Gastrocnemius medialis (tissue), 4 donors: ENCODE data around the gene CSH2. TPM values are rescaled to one million over a fixed set of nuclear protein-coding genes. Genes with fewer than 3 reads are reported as not detected.
"Not testable (repeated sequence)": the region's sequence is repeated elsewhere in the genome, so short reads cannot be mapped to it uniquely, and the experiment has no call there.

Source experiments
- ATAC-seq, 2 donors: fragments of 150-250 bp; one replicate each; pipeline ENCODE4 v1.9.1; 2016
- DNase-seq, 2 donors: peaks; one replicate each; pipeline ENCODE4 v3.0.0-alpha.2; 2019
- H3K27ac ChIP-seq, 4 donors: fragments of 200-600 bp; sonication (generic); 1 replicate in 1 of 4; 2 replicates in 3 of 4; pipeline ENCODE4 v1.5.1; 2016 to 2018; ENCODE audit warnings: mild to moderate bottlenecking in 2 of 4, moderate library complexity in 1 of 4
- H3K27me3 ChIP-seq, 3 donors: fragments of 200-600 bp; sonication (generic) in 2 of 3; 1 replicate in 1 of 3; 2 replicates in 2 of 3; pipeline versions ENCODE4 v1.5.1 to v1.6.0; 2016 to 2019; ENCODE audit warnings: mild to moderate bottlenecking in 1 of 3, moderate library complexity in 1 of 3
- H3K36me3 ChIP-seq, 2 donors: fragments of 200-600 bp; sonication (generic) in 1 of 2; one replicate each; pipeline ENCODE4 v1.5.1; 2017 to 2018
- H3K4me1 ChIP-seq, 2 donors: fragments of 200-600 bp; sonication (generic) in 1 of 2; one replicate each; pipeline ENCODE4 v1.5.1; 2016 to 2017; ENCODE audit warnings: mild to moderate bottlenecking in 2 of 2
- H3K4me3 ChIP-seq, 4 donors: fragments of 200-600 bp; sonication (generic) in 3 of 4; 1 replicate in 1 of 4; 2 replicates in 3 of 4; pipeline ENCODE4 v1.5.1; 2016 to 2019; ENCODE audit warnings: mild to moderate bottlenecking in 2 of 4
- H3K9me3 ChIP-seq, 3 donors: fragments of 200-600 bp; sonication (generic) in 2 of 3; 1 replicate in 1 of 3; 2 replicates in 2 of 3; pipeline ENCODE4 v1.5.1; 2016 to 2019
- CTCF ChIP-seq, 5 experiments: fragments of 450-650 bp in 3 of 5; fragments of 200-600 bp in 2 of 5; sonication (generic) in 2 of 5; IDR thresholded peaks in 4 of 5; conservative IDR thresholded peaks in 1 of 5; 1 replicate in 4 of 5; 2 replicates in 1 of 5; pipeline ENCODE4 v1.5.1; 2016 to 2019; ENCODE audit warnings: antibody characterized with exemption in 5 of 5, mild to moderate bottlenecking in 3 of 5, moderate library complexity in 3 of 5
- POLR2A ChIP-seq, 2 donors: fragments of 450-650 bp; IDR thresholded peaks; one replicate each; pipeline ENCODE4 v1.6.1; 2017; ENCODE audit warnings: antibody characterized with exemption in 2 of 2, mild to moderate bottlenecking in 2 of 2, moderate library complexity in 2 of 2
- in situ Hi-C, 4 donors: fragments of 200-750 bp; cut with MboI; loops; one replicate each; pipeline versions ENCODE4 v1.15.0 to v1.8.0; 2017; ENCODE audit warnings: low sequenced_read_pairs in 4 of 4
- intact Hi-C: fragments of 100-400 bp; cut with DNase I; formaldehyde crosslinking; loops from one replicate; pipeline ENCODE4 v1.15.1; 2023; ENCODE audit warnings: low total_unique reads
- total RNA-seq, 4 donors: library from RNA; depleted of rRNA; stranded (reverse); fragments of >200 nt; gene quantifications; one replicate each; pipeline versions ENCODE4 v1.1.0 to v1.2.3, GENCODE V29; 2016

CSH2 gene
- total RNA-seq, 4 donors from 2014 or later = not detected

- ATAC-seq (no peak), DNase-seq (no peak)
- H3K9me3 ChIP-seq = no peaks in the 10 kb centered on the region
- in situ Hi-C loops = no loop called here
- no peaks in the 10 kb centered on the region for H3K27me3 ChIP-seq
- no peaks in the 10 kb centered on the region for H3K36me3 ChIP-seq
- intact Hi-C loops = no loop called here
- TF ChIP-seq CTCF (IDR thresholded peaks at IDR 0.05 in 4 of 5, conservative IDR thresholded peaks at IDR 0.05 in 1 of 5) = no peak
- no peak for TF ChIP-seq POLR2A (IDR thresholded peaks at IDR 0.05)
- no peak overlapping the region for H3K4me3 ChIP-seq
- H3K27ac ChIP-seq = no peak overlapping the region
- no peaks in the 10 kb centered on the region for H3K4me1 ChIP-seq
Measured at GRCh38 chr17:63859257-63859656, 14.2 kb downstream of the CSH2 start.

GRCh38 chr17:63856425-63856824, 17.1 kb downstream of the CSH2 start:
- in situ Hi-C loops, H3K27ac ChIP-seq, H3K36me3 ChIP-seq, intact Hi-C loops, H3K4me1 ChIP-seq, DNase-seq, H3K9me3 ChIP-seq, H3K4me3 ChIP-seq, H3K27me3 ChIP-seq, ATAC-seq: not testable (repeated sequence)

- Histone ChIP-seq H3K4me1 (no peaks in the 10 kb centered on the region), H3K27me3 (no peaks in the 10 kb centered on the region), H3K4me3 (no peak overlapping the region), H3K9me3 (no peaks in the 10 kb centered on the region), H3K27ac (no peak overlapping the region), H3K36me3 (no peaks in the 10 kb centered on the region)
- TF ChIP-seq POLR2A (IDR thresholded peaks at IDR 0.05) (no peak), CTCF (IDR thresholded peaks at IDR 0.05 in 4 of 5, conservative IDR thresholded peaks at IDR 0.05 in 1 of 5) (no peak)
- no peak for DNase-seq
- intact Hi-C loops (no loop called here), in situ Hi-C loops (no loop called here)
- ATAC-seq = no peak
Measured at GRCh38 chr17:63855185-63855584, 18.3 kb downstream of the CSH2 start.

GRCh38 chr17:63854709-63855108, 18.8 kb downstream of the CSH2 start:
- H3K27ac ChIP-seq = no peak overlapping the region
- in situ Hi-C loops = no loop called here
- H3K4me3 ChIP-seq = no peak overlapping the region
- intact Hi-C loops = no loop called here
- DNase-seq (no peak), ATAC-seq (no peak)
- no peaks in the 10 kb centered on the region for H3K36me3 ChIP-seq
- no peaks in the 10 kb centered on the region for H3K9me3 ChIP-seq
- H3K4me1 ChIP-seq = no peaks in the 10 kb centered on the region
- TF ChIP-seq POLR2A (IDR thresholded peaks at IDR 0.05) (no peak), CTCF (IDR thresholded peaks at IDR 0.05 in 4 of 5, conservative IDR thresholded peaks at IDR 0.05 in 1 of 5) (no peak)
- no peaks in the 10 kb centered on the region for H3K27me3 ChIP-seq

- DNase-seq = no peak
- in situ Hi-C loops = no loop called here
- H3K4me3 ChIP-seq = no peak overlapping the region
- H3K27me3 ChIP-seq = no peaks in the 10 kb centered on the region
- H3K27ac ChIP-seq = no peak overlapping the region
- no peaks in the 10 kb centered on the region for H3K9me3 ChIP-seq
- no peak for ATAC-seq
- no peak for TF ChIP-seq POLR2A (IDR thresholded peaks at IDR 0.05)
- no peak for TF ChIP-seq CTCF (IDR thresholded peaks at IDR 0.05 in 4 of 5, conservative IDR thresholded peaks at IDR 0.05 in 1 of 5)
- H3K36me3 ChIP-seq = no peaks in the 10 kb centered on the region
- peaks cover 3 to 5% of the 10 kb centered on the region in 2 donors for H3K4me1 ChIP-seq
- intact Hi-C loops = no loop called here
Measured at GRCh38 chr17:63853260-63853659, 20.2 kb downstream of the CSH2 start.
